Measurements from ENCODE around the gene PAX5.

DNA sequence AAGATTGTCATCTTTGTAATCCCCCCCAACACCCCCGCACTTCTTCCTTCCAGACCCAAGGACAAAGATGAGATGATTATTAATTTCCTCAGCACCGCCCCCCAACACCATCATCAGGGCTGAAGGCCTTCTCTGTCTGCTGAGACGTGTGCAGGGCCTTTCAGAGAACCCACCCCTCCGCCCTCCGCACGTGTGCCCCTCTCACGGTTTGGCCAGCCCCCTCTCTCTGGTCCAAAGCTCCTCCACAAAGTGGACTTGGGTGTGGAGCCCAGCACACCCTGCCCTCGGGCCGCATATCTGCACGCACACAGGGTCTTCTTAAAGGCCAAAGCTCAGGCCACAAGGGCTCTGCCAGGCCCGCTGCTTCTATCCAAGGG is 32.0 kb downstream of the PAX5 start:
- TF ChIP-seq, protein P1, sequence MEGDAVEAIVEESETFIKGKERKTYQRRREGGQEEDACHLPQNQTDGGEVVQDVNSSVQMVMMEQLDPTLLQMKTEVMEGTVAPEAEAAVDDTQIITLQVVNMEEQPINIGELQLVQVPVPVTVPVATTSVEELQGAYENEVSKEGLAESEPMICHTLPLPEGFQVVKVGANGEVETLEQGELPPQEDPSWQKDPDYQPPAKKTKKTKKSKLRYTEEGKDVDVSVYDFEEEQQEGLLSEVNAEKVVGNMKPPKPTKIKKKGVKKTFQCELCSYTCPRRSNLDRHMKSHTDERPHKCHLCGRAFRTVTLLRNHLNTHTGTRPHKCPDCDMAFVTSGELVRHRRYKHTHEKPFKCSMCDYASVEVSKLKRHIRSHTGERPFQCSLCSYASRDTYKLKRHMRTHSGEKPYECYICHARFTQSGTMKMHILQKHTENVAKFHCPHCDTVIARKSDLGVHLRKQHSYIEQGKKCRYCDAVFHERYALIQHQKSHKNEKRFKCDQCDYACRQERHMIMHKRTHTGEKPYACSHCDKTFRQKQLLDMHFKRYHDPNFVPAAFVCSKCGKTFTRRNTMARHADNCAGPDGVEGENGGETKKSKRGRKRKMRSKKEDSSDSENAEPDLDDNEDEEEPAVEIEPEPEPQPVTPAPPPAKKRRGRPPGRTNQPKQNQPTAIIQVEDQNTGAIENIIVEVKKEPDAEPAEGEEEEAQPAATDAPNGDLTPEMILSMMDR (IDR thresholded peaks at IDR 0.05; ENCODE audit: poor library complexity, severe bottlenecking) = no peak
- TF ChIP-seq POLR2AphosphoS5 (IDR thresholded peaks at IDR 0.05) = no peak
- TF ChIP-seq, protein P2, sequence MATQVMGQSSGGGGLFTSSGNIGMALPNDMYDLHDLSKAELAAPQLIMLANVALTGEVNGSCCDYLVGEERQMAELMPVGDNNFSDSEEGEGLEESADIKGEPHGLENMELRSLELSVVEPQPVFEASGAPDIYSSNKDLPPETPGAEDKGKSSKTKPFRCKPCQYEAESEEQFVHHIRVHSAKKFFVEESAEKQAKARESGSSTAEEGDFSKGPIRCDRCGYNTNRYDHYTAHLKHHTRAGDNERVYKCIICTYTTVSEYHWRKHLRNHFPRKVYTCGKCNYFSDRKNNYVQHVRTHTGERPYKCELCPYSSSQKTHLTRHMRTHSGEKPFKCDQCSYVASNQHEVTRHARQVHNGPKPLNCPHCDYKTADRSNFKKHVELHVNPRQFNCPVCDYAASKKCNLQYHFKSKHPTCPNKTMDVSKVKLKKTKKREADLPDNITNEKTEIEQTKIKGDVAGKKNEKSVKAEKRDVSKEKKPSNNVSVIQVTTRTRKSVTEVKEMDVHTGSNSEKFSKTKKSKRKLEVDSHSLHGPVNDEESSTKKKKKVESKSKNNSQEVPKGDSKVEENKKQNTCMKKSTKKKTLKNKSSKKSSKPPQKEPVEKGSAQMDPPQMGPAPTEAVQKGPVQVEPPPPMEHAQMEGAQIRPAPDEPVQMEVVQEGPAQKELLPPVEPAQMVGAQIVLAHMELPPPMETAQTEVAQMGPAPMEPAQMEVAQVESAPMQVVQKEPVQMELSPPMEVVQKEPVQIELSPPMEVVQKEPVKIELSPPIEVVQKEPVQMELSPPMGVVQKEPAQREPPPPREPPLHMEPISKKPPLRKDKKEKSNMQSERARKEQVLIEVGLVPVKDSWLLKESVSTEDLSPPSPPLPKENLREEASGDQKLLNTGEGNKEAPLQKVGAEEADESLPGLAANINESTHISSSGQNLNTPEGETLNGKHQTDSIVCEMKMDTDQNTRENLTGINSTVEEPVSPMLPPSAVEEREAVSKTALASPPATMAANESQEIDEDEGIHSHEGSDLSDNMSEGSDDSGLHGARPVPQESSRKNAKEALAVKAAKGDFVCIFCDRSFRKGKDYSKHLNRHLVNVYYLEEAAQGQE (IDR thresholded peaks at IDR 0.05; ENCODE audit: borderline replicate concordance) = no peak
- no peak for TF ChIP-seq RAD21 (conservative IDR thresholded peaks at IDR 0.05)
- TF ChIP-seq EZH2 (IDR thresholded peaks at IDR 0.05; ENCODE audit: borderline replicate concordance, insufficient read depth, low read length, poor library complexity, severe bottlenecking) = no peak
- TF ChIP-seq EP300 (conservative IDR thresholded peaks at IDR 0.05; ENCODE audit: poor library complexity, severe bottlenecking) = no peak
- no peak for TF ChIP-seq TAF1 (IDR thresholded peaks at IDR 0.05; ENCODE audit: low read depth)
- TF ChIP-seq SMC3 (conservative IDR thresholded peaks at IDR 0.05; ENCODE audit: poor library complexity) = no peak
- no peak for TF ChIP-seq MXI1 (conservative IDR thresholded peaks at IDR 0.05; ENCODE audit: poor library complexity, severe bottlenecking)
